Neural cell (in vitro differentiated cells): ENCODE measurements around the gene FHIT. TPM values are rescaled to one million over a fixed set of nuclear protein-coding genes. Genes with fewer than 3 reads are reported as not detected.

ENCODE experiments used
- H2AFZ ChIP-seq: fragments of 200-600, 300-800 bp; sonication (generic), shearing (Covaris generic); 2 replicates; pipeline ENCODE4 v1.6.0; 2014; ENCODE audit warnings: low read depth, mild to moderate bottlenecking, antibody characterized with exemption, low read length, moderate library complexity
- H3F3A ChIP-seq: fragments of 200-600 bp; shearing (Covaris generic); 2 replicates; pipeline ENCODE4 v1.6.1; 2016; ENCODE audit warnings: mild to moderate bottlenecking, moderate library complexity, mixed read lengths, antibody characterized with exemption, low read length; ENCODE audit not compliant: insufficient read depth, poor library complexity, severe bottlenecking
- H3K27ac ChIP-seq: fragments of 200-600, 300-800 bp; sonication (generic), shearing (Covaris generic); 2 replicates; pipeline ENCODE4 v1.5.1; 2014; ENCODE audit warnings: mild to moderate bottlenecking, low read length, moderate library complexity
- H3K27me3 ChIP-seq: fragments of 300-800, 200-600 bp; sonication (generic), shearing (Covaris generic); 2 replicates; pipeline ENCODE4 v1.6.0; 2014; ENCODE audit warnings: mild to moderate bottlenecking, low read depth, low read length, moderate library complexity; ENCODE audit not compliant: insufficient read depth
- H3K36me3 ChIP-seq: fragments of 300-800, 200-600 bp; sonication (generic), shearing (Covaris generic); 2 replicates; pipeline ENCODE4 v1.5.1; 2014; ENCODE audit warnings: mild to moderate bottlenecking, antibody characterized with exemption, low read length, moderate library complexity; ENCODE audit not compliant: insufficient read depth
- H3K4me2 ChIP-seq: fragments of 300-800, 200-600 bp; sonication (generic), shearing (Covaris generic); 2 replicates; pipeline ENCODE4 v1.6.0; 2014; ENCODE audit warnings: mild to moderate bottlenecking, low read length
- H3K4me3 ChIP-seq: fragments of 300-800, 200-600 bp; sonication (generic), shearing (Covaris generic); 2 replicates; pipeline ENCODE4 v1.5.1; 2014; ENCODE audit warnings: mild to moderate bottlenecking, low read length, moderate library complexity
- H3K79me2 ChIP-seq: fragments of 200-600 bp; shearing (Covaris generic); replicated peaks from 2 replicates; pipeline ENCODE4 v1.6.0; 2014; ENCODE audit warnings: mild to moderate bottlenecking, low read length, moderate library complexity; ENCODE audit not compliant: insufficient read depth
- H3K9ac ChIP-seq: fragments of 300-800, 200-600 bp; sonication (generic), shearing (Covaris generic); 2 replicates; pipeline ENCODE4 v1.6.1; 2016; ENCODE audit warnings: mild to moderate bottlenecking, low read length, mixed read lengths
- H3K9me2 ChIP-seq: fragments of 200-600 bp; shearing (Covaris generic); 2 replicates; pipeline ENCODE4 v1.6.1; 2016; ENCODE audit warnings: mild to moderate bottlenecking, low read length, mixed read lengths; ENCODE audit not compliant: insufficient read depth
- H3K9me3 ChIP-seq: fragments of 200-600, 300-800 bp; sonication (generic), shearing (Covaris generic); 2 replicates; pipeline ENCODE4 v1.6.1; 2016; ENCODE audit warnings: mild to moderate bottlenecking, mixed run types, low read length, moderate library complexity, mixed read lengths
- H4K20me1 ChIP-seq: fragments of 200-600 bp; shearing (Covaris generic); 2 replicates; pipeline ENCODE4 v1.6.1; 2016; ENCODE audit warnings: mild to moderate bottlenecking, mixed run types; ENCODE audit not compliant: insufficient read depth
- EZH2 ChIP-seq: fragments of 200-600, 300-800 bp; shearing (Covaris generic), sonication (generic); IDR thresholded peaks from 2 replicates; pipeline ENCODE4 v1.6.1; 2014; ENCODE audit warnings: antibody characterized with exemption, low read length, borderline replicate concordance, mild to moderate bottlenecking; ENCODE audit not compliant: insufficient read depth, poor library complexity, severe bottlenecking
- MXI1 ChIP-seq: fragments of 450-650 bp; conservative IDR thresholded peaks from 2 replicates; pipeline ENCODE4 v1.6.1; 2014; ENCODE audit warnings: antibody characterized with exemption, mild to moderate bottlenecking; ENCODE audit not compliant: poor library complexity, severe bottlenecking
- POLR2AphosphoS5 ChIP-seq: IDR thresholded peaks from 2 replicates; pipeline ENCODE4 v1.6.1; 2012
- RAD21 ChIP-seq: fragments of 450-650 bp; conservative IDR thresholded peaks from 2 replicates; pipeline ENCODE4 v1.6.1; 2014; ENCODE audit warnings: antibody characterized with exemption, mild to moderate bottlenecking, moderate library complexity
- SMC3 ChIP-seq: fragments of 450-650 bp; conservative IDR thresholded peaks from 2 replicates; pipeline ENCODE4 v1.6.1; 2014; ENCODE audit warnings: antibody characterized with exemption, mild to moderate bottlenecking, moderate library complexity; ENCODE audit not compliant: poor library complexity
- TAF1 ChIP-seq: IDR thresholded peaks from 2 replicates; pipeline ENCODE4 v1.6.1; 2012; ENCODE audit warnings: low read depth
- polyA plus RNA-seq: library from polyadenylated mRNA; depleted of rRNA; stranded (reverse); fragments of >200 nt; gene quantifications from 2 replicates; pipeline ENCODE4 v1.2.3, GENCODE V29; 2014
- TF ChIP-seq, protein P1 (sequence below): IDR thresholded peaks from 2 replicates; pipeline ENCODE4 v1.6.1; 2012; ENCODE audit warnings: borderline replicate concordance
- TF ChIP-seq, protein P2 (sequence below): fragments of 450-650 bp; IDR thresholded peaks from 2 replicates; pipeline ENCODE4 v1.5.1; 2014; ENCODE audit warnings: antibody characterized with exemption, mild to moderate bottlenecking, moderate library complexity; ENCODE audit not compliant: poor library complexity, severe bottlenecking

The FHIT gene
- polyA plus RNA-seq, 1 donor from 2014 or later = not detected

DNA sequence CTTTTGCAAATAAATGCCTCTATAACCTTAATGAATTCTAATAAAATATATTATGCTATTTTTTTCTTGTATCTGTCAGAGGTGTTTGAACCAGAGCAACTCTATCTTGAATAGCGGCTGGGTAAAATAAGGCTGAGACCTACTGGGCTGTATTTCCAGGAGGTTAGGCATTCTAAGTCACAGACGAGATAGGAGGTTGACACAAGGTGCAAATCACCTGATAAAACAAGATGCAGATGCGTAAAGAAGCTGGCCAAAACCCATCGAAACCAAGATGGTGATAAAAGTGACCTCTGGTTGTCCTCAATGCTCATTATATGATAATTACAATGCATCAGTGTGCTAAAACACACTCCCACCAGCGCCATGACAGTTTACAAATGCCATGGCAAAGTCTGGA, 990.7 kb downstream of the FHIT start:
- H3K4me2 ChIP-seq = no peak overlapping the region
- no peak overlapping the region for H3K27ac ChIP-seq
- TF ChIP-seq, protein P1, sequence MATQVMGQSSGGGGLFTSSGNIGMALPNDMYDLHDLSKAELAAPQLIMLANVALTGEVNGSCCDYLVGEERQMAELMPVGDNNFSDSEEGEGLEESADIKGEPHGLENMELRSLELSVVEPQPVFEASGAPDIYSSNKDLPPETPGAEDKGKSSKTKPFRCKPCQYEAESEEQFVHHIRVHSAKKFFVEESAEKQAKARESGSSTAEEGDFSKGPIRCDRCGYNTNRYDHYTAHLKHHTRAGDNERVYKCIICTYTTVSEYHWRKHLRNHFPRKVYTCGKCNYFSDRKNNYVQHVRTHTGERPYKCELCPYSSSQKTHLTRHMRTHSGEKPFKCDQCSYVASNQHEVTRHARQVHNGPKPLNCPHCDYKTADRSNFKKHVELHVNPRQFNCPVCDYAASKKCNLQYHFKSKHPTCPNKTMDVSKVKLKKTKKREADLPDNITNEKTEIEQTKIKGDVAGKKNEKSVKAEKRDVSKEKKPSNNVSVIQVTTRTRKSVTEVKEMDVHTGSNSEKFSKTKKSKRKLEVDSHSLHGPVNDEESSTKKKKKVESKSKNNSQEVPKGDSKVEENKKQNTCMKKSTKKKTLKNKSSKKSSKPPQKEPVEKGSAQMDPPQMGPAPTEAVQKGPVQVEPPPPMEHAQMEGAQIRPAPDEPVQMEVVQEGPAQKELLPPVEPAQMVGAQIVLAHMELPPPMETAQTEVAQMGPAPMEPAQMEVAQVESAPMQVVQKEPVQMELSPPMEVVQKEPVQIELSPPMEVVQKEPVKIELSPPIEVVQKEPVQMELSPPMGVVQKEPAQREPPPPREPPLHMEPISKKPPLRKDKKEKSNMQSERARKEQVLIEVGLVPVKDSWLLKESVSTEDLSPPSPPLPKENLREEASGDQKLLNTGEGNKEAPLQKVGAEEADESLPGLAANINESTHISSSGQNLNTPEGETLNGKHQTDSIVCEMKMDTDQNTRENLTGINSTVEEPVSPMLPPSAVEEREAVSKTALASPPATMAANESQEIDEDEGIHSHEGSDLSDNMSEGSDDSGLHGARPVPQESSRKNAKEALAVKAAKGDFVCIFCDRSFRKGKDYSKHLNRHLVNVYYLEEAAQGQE = no peak
- TF ChIP-seq EZH2 = no peak
- no peaks in the 10 kb centered on the region for H3K27me3 ChIP-seq
- H3K9me3 ChIP-seq = no peaks in the 10 kb centered on the region
- no peak overlapping the region for H2AFZ ChIP-seq
- no peak overlapping the region for H3K4me3 ChIP-seq
- H3K9me2 ChIP-seq = no peaks in the 10 kb centered on the region
- H4K20me1 ChIP-seq = no peaks in the 10 kb centered on the region
- no peaks in the 10 kb centered on the region for H3K79me2 ChIP-seq
- H3K36me3 ChIP-seq = no peaks in the 10 kb centered on the region
- no peak overlapping the region for H3K9ac ChIP-seq
- H3F3A ChIP-seq = no peaks in the 10 kb centered on the region

DNA sequence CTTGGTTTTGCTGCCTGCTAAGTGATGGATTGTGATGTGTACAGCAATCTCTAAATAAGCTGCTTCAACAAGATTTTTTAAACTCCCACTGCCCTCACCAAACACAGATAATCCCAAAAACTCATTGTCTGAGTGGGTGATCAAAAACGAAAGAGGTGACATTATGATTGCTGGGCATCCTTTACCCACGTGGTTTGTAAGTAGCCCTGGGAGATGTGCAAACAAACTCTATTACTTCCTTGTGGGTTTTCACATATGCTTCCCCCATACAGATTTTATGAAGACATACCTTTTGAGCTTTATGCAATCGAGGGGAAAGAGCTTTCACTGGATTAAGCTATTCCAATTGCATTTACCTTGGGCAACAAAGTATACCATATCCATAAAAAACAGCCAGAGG, 1000.4 kb downstream of the FHIT start:
- no peaks in the 10 kb centered on the region for H3F3A ChIP-seq
- H3K9me2 ChIP-seq = no peaks in the 10 kb centered on the region
- H2AFZ ChIP-seq = no peak overlapping the region
- no peak overlapping the region for H3K27ac ChIP-seq
- H3K4me2 ChIP-seq = no peak overlapping the region
- H3K9ac ChIP-seq = no peak overlapping the region
- no peaks in the 10 kb centered on the region for H3K79me2 ChIP-seq
- no peaks in the 10 kb centered on the region for H3K36me3 ChIP-seq
- TF ChIP-seq, protein P1 = no peak
- no peak for TF ChIP-seq POLR2AphosphoS5
- TF ChIP-seq, protein P2, sequence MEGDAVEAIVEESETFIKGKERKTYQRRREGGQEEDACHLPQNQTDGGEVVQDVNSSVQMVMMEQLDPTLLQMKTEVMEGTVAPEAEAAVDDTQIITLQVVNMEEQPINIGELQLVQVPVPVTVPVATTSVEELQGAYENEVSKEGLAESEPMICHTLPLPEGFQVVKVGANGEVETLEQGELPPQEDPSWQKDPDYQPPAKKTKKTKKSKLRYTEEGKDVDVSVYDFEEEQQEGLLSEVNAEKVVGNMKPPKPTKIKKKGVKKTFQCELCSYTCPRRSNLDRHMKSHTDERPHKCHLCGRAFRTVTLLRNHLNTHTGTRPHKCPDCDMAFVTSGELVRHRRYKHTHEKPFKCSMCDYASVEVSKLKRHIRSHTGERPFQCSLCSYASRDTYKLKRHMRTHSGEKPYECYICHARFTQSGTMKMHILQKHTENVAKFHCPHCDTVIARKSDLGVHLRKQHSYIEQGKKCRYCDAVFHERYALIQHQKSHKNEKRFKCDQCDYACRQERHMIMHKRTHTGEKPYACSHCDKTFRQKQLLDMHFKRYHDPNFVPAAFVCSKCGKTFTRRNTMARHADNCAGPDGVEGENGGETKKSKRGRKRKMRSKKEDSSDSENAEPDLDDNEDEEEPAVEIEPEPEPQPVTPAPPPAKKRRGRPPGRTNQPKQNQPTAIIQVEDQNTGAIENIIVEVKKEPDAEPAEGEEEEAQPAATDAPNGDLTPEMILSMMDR = no peak
- no peak for TF ChIP-seq SMC3
- no peak for TF ChIP-seq RAD21
- TF ChIP-seq TAF1 = no peak
- TF ChIP-seq EZH2 = no peak
- no peak for TF ChIP-seq MXI1
- no peaks in the 10 kb centered on the region for H3K9me3 ChIP-seq
- no peaks in the 10 kb centered on the region for H4K20me1 ChIP-seq
- H3K4me3 ChIP-seq = no peak overlapping the region
- H3K27me3 ChIP-seq = no peaks in the 10 kb centered on the region
